ENCODE data around the gene NEU4. TPM values are rescaled to one million over a fixed set of nuclear protein-coding genes. Genes with fewer than 3 reads are reported as not detected.

The NEU4 gene
- total and polyA plus RNA-seq, 9 of the 15 experiments (the other 6 are each of a cell fraction or from before 2014, with no cell fraction given): 0.01 to 0.40 TPM; not detected in 7

- intact Hi-C loops (cut with micrococcal nuclease): no loop called here
- no TSS peak for BruUV-seq (replicated peaks)
- peaks cover 0 to 53% of the 10 kb centered on the region in 2 experiments; a peak in 2 of 5 replicates for H3K4me1 ChIP-seq (replicated peaks in 1 of 2; ENCODE audit: control insufficient read depth in 2 of 2, insufficient read depth in 2 of 2, low read length in 2 of 2)
- no peak for ATAC-seq
- WGBS (ENCODE audit: insufficient coverage, low coverage, missing lambda C conversion rate): 78% methylated on average over 12 of the region's 26 CpGs
- H3K27ac ChIP-seq (ENCODE audit: extremely low read depth, low read depth, low read length): no peak overlapping the region
- TF ChIP-seq DNMT1 (IDR thresholded peaks at IDR 0.05) (no peak), ILF3 (IDR thresholded peaks at IDR 0.05; ENCODE audit: borderline replicate concordance) (no peak), TAF1 (IDR thresholded peaks at IDR 0.05; ENCODE audit: control insufficient read depth, extremely low read depth, insufficient read depth, low read length, severe bottlenecking) (no peak), HNRNPH1 (optimal IDR thresholded peaks at IDR 0.05; ENCODE audit: low read depth, low read length) (no peak), SREBF2 (CRISPR knock-in tag; IDR thresholded peaks at IDR 0.05) (no peak), DMBX1 (CRISPR knock-in tag; IDR thresholded peaks at IDR 0.05; ENCODE audit: borderline replicate concordance) (no peak), ARHGAP35 (IDR thresholded peaks at IDR 0.05; ENCODE audit: partially characterized antibody) (no peak), PTBP1 (IDR thresholded peaks at IDR 0.05; ENCODE audit: low read depth, low read length) (no peak), ELK3 (CRISPR knock-in tag; IDR thresholded peaks at IDR 0.05) (no peak), MED1 (CRISPR knock-in tag; IDR thresholded peaks at IDR 0.05; ENCODE audit: borderline replicate concordance) (no peak)
- CTCF ChIA-PET (ENCODE audit: low intra/inter-chr PET ratio): no interaction called here
- in situ Hi-C loops (cut with MboI): no loop called here
- H3K4me3 ChIP-seq: no peak overlapping the region
- H3K9me1 ChIP-seq (ENCODE audit: control insufficient read depth, insufficient read depth, low read length): no peaks in the 10 kb centered on the region
- no peak overlapping the region for H2AFZ ChIP-seq (ENCODE audit: low read depth, low read length)
- FAIRE-seq: no peak
- no peaks in the 10 kb centered on the region for H3K9me3 ChIP-seq (replicated peaks; ENCODE audit: control insufficient read depth, insufficient read depth, low read depth, low read length)
- H4K20me1 ChIP-seq (replicated peaks; ENCODE audit: control insufficient read depth, insufficient read depth, low read length): no peaks in the 10 kb centered on the region
- H3K27me3 ChIP-seq (ENCODE audit: control insufficient read depth in 2 of 2, insufficient read depth in 2 of 2, low read length in 2 of 2): no peaks in the 10 kb centered on the region
- H3K4me2 ChIP-seq (ENCODE audit: insufficient read depth, low read length): no peak overlapping the region
- POLR2A ChIA-PET: no interaction called here
- peak in 1 of 4 experiments; percentile 3 for DNase-seq (ENCODE audit: extremely low read depth in 1 of 4, low spot score in 3 of 4)
- no peaks in the 10 kb centered on the region for H3K79me2 ChIP-seq (ENCODE audit: control insufficient read depth, insufficient read depth, low read length)
- H3K9ac ChIP-seq (ENCODE audit: insufficient read depth in 1 of 2, low read depth in 2 of 2, low read length in 2 of 2): no peak overlapping the region
- H3K36me3 ChIP-seq (ENCODE audit: control insufficient read depth, insufficient read depth, low read length): no peaks in the 10 kb centered on the region
Observed at GRCh38 chr2:241851325-241852115, 42.5 kb downstream of the NEU4 start.

Measured in K562 (cell line).